ENCODE results near the gene SPOPL. TPM values are rescaled to one million over a fixed set of nuclear protein-coding genes. Genes with fewer than 3 reads are reported as not detected.
A peak's percentile ranks its signal among the peaks of the same experiment; 100 is the strongest.
"Not testable (repeated sequence)": the region's sequence is repeated elsewhere in the genome, so short reads cannot be mapped to it uniquely, and the experiment has no call there.

SPOPL gene
- total RNA-seq, 4 donors from 2014 or later = 25.4 to 1,178 (median 36.7) TPM

GRCh38 chr2:138521821-138522220, 20.3 kb downstream of the SPOPL start:
- Histone ChIP-seq H3K36me3 (no peaks in the 10 kb centered on the region), H3K9me3 (peaks cover 0 to 2% of the 10 kb centered on the region in 2 donors), H3K27ac (no peak overlapping the region), H3K27me3 (no peaks in the 10 kb centered on the region), H3K4me3 (no peak overlapping the region), H3K4me1 (peaks cover 0 to 17% (median 5%) of the 10 kb centered on the region in 4 donors)
- WGBS, 2 donors (ENCODE audit: low coverage in 1 of 2) = 72 to 95% methylated on average over 3 to 5 of the region's 5 CpGs
- intact Hi-C loops (cut with DNase I; ENCODE audit: low total_unique reads) (no loop called here), in situ Hi-C loops (cut with MboI; ENCODE audit: low pct_ligation_motif_present in 1 of 4, low pct_unique_long_range_greater_than_20kb in 1 of 4, low sequenced_read_pairs in 3 of 4) (no loop called here)
- DNase-seq = no peak
- TF ChIP-seq POLR2A (IDR thresholded peaks at IDR 0.05) (no peak), CTCF (IDR thresholded peaks at IDR 0.05) (no peak), POLR2AphosphoS5 (IDR thresholded peaks at IDR 0.05) (no peak), EP300 (IDR thresholded peaks at IDR 0.05; ENCODE audit: low read depth) (no peak)

GRCh38 chr2:138522556-138522955, 21.0 kb downstream of the SPOPL start:
- intact Hi-C loops (cut with DNase I; ENCODE audit: low total_unique reads) (no loop called here), in situ Hi-C loops (cut with MboI; ENCODE audit: low pct_ligation_motif_present in 1 of 4, low pct_unique_long_range_greater_than_20kb in 1 of 4, low sequenced_read_pairs in 3 of 4) (no loop called here)
- no peaks in the 10 kb centered on the region for H3K36me3 ChIP-seq
- 57 to 69% methylated on average over 3 of the region's 3 CpGs for WGBS, 2 donors (ENCODE audit: low coverage in 1 of 2)
- H3K27me3 ChIP-seq = no peaks in the 10 kb centered on the region
- TF ChIP-seq EP300 (IDR thresholded peaks at IDR 0.05; ENCODE audit: low read depth) (no peak), POLR2A (IDR thresholded peaks at IDR 0.05) (no peak), CTCF (IDR thresholded peaks at IDR 0.05) (no peak), POLR2AphosphoS5 (IDR thresholded peaks at IDR 0.05) (no peak)
- no peak overlapping the region for H3K27ac ChIP-seq
- peaks cover 0 to 2% of the 10 kb centered on the region in 2 donors for H3K9me3 ChIP-seq
- DNase-seq = no peak
- H3K4me1 ChIP-seq = peaks cover 0 to 17% (median 5%) of the 10 kb centered on the region in 4 donors
- no peak overlapping the region for H3K4me3 ChIP-seq

- H3K9me3 ChIP-seq; intact Hi-C loops (cut with DNase I; ENCODE audit: low total_unique reads); DNase-seq; in situ Hi-C loops (cut with MboI; ENCODE audit: low pct_ligation_motif_present in 1 of 4, low pct_unique_long_range_greater_than_20kb in 1 of 4, low sequenced_read_pairs in 3 of 4); H3K4me3 ChIP-seq; H3K36me3 ChIP-seq; H3K27me3 ChIP-seq; H3K27ac ChIP-seq: not testable (repeated sequence)
- 82 to 93% methylated on average over 3 to 7 of the region's 7 CpGs for WGBS, 2 donors (ENCODE audit: low coverage in 1 of 2)
- H3K4me1 ChIP-seq = peaks cover 0 to 17% (median 5%) of the 10 kb centered on the region in 4 donors
Measured at GRCh38 chr2:138523018-138523672, 21.6 kb downstream of the SPOPL start.

GRCh38 chr2:138523673-138524042, 22.1 kb downstream of the SPOPL start:
- H3K27me3 ChIP-seq; in situ Hi-C loops (cut with MboI; ENCODE audit: low pct_ligation_motif_present in 1 of 4, low pct_unique_long_range_greater_than_20kb in 1 of 4, low sequenced_read_pairs in 3 of 4); H3K4me3 ChIP-seq; H3K9me3 ChIP-seq; H3K36me3 ChIP-seq; H3K27ac ChIP-seq; DNase-seq; intact Hi-C loops (cut with DNase I; ENCODE audit: low total_unique reads): not testable (repeated sequence)
- peaks cover 0 to 15% (median 5%) of the 10 kb centered on the region in 4 donors for H3K4me1 ChIP-seq
- 86% methylated on average over 3 of the region's 3 CpGs; no CpG with 5 or more reads in 1 of the 2 donors for WGBS, 2 donors (ENCODE audit: low coverage in 1 of 2)

- H3K9me3 ChIP-seq; H3K4me1 ChIP-seq; H3K36me3 ChIP-seq; H3K27ac ChIP-seq; intact Hi-C loops (cut with DNase I; ENCODE audit: low total_unique reads); in situ Hi-C loops (cut with MboI; ENCODE audit: low pct_ligation_motif_present in 1 of 4, low pct_unique_long_range_greater_than_20kb in 1 of 4, low sequenced_read_pairs in 3 of 4); H3K27me3 ChIP-seq; H3K4me3 ChIP-seq; DNase-seq: not testable (repeated sequence)
- 100% methylated on average over 1 of the region's 1 CpG for WGBS, 2 donors (ENCODE audit: low coverage in 1 of 2)
Measured at GRCh38 chr2:138524353-138524752, 22.8 kb downstream of the SPOPL start.

- no peaks in the 10 kb centered on the region for H3K36me3 ChIP-seq
- in situ Hi-C loops (cut with MboI; ENCODE audit: low pct_ligation_motif_present in 1 of 4, low pct_unique_long_range_greater_than_20kb in 1 of 4, low sequenced_read_pairs in 3 of 4) = no loop called here
- no peak for DNase-seq
- WGBS, 2 donors (ENCODE audit: low coverage in 1 of 2) = 0 to 59% methylated on average over 1 to 3 of the region's 3 CpGs
- no peaks in the 10 kb centered on the region for H3K27me3 ChIP-seq
- no peak overlapping the region for H3K4me3 ChIP-seq
- H3K27ac ChIP-seq = no peak overlapping the region
- peaks cover 5 to 17% (median 11%) of the 10 kb centered on the region in 4 donors for H3K4me1 ChIP-seq
- TF ChIP-seq EP300 (IDR thresholded peaks at IDR 0.05; ENCODE audit: low read depth) = no peak
- peak in 1 of 3 donors; percentile 26 for TF ChIP-seq POLR2AphosphoS5 (IDR thresholded peaks at IDR 0.05)
- intact Hi-C loops (cut with DNase I; ENCODE audit: low total_unique reads) = no loop called here
- H3K9me3 ChIP-seq = no peaks in the 10 kb centered on the region
Measured at GRCh38 chr2:138531913-138532312, 30.3 kb downstream of the SPOPL start.

Measured in transverse colon (tissue), 4 donors.